CD4-positive, alpha-beta T cell treated with Interleukin-4 for 4 hours (primary cell): ENCODE measurements around the gene FAU.

Source experiments
- DNase-seq: peaks from one replicate; pipeline ENCODE4 v3.0.0-alpha.2; 2020

Gene FAU

GRCh38 chr11:65134952-65135632 lies 13.2 kb upstream of the FAU start:
- DNase-seq = peak; percentile 95

GRCh38 chr11:65134240-65134951 lies 12.5 kb upstream of the FAU start, which contains the start of gene SYVN1:
Gene SYVN1 (minus strand): TSS chr11:65134519. CDS start chr11:65133601, 918 bp downstream.
- peak; percentile 90 for DNase-seq

GRCh38 chr11:65133724-65134123 lies 11.8 kb upstream of the FAU start:
- DNase-seq = no peak

GRCh38 chr11:65132988-65133700 lies 11.2 kb upstream of the FAU start:
- DNase-seq = peak; percentile 28

GRCh38 chr11:65132238-65132987 lies 10.5 kb upstream of the FAU start:
- no peak for DNase-seq

GRCh38 chr11:65131895-65132237 lies 9.9 kb upstream of the FAU start:
- no peak for DNase-seq

GRCh38 chr11:65131417-65131776 lies 9.5 kb upstream of the FAU start:
- DNase-seq = no peak

GRCh38 chr11:65130631-65131416 lies 8.9 kb upstream of the FAU start:
- no peak for DNase-seq

- no peak for DNase-seq
Observed at GRCh38 chr11:65129649-65130441, 7.9 kb upstream of the FAU start.

- no peak for DNase-seq
Observed at GRCh38 chr11:65128182-65129145, 6.5 kb upstream of the FAU start.

- no peak for DNase-seq
Observed at GRCh38 chr11:65127473-65128181, 5.7 kb upstream of the FAU start.

GRCh38 chr11:65126624-65127274 lies 4.8 kb upstream of the FAU start:
- DNase-seq = no peak

- no peak for DNase-seq
Observed at GRCh38 chr11:65125197-65126056, 3.5 kb upstream of the FAU start.

- DNase-seq = no peak
Observed at GRCh38 chr11:65124480-65125196, 2.7 kb upstream of the FAU start.

- peak; percentile 27 for DNase-seq
Observed at GRCh38 chr11:65121447-65121864, 478 bp downstream of the FAU start.

GRCh38 chr11:65120831-65121230 lies 1.1 kb downstream of the FAU start:
- no peak for DNase-seq

- no peak for DNase-seq
Observed at GRCh38 chr11:65119670-65119995, 2.3 kb downstream of the FAU start.
